Ovary (tissue), 3 donors: ENCODE data around the gene TESMIN.

ENCODE experiments used
- POLR2A ChIP-seq: fragments of 450-650 bp; IDR thresholded peaks from one replicate; pipeline ENCODE4 v1.6.1; 2017; ENCODE audit warnings: antibody characterized with exemption, mild to moderate bottlenecking, moderate library complexity
- TF ChIP-seq, protein P1 (sequence below), 3 donors: fragments of 450-650 bp in 2 of 3; fragments of 200-600 bp in 1 of 3; IDR thresholded peaks; one replicate each; pipeline versions ENCODE4 v1.5.1 to v1.8.0; 2016 to 2022; ENCODE audit warnings: antibody characterized with exemption in 3 of 3, mild to moderate bottlenecking in 1 of 3
- donor health status: DM: no; HTN: no; CAD: no.

- TF ChIP-seq, protein P1, sequence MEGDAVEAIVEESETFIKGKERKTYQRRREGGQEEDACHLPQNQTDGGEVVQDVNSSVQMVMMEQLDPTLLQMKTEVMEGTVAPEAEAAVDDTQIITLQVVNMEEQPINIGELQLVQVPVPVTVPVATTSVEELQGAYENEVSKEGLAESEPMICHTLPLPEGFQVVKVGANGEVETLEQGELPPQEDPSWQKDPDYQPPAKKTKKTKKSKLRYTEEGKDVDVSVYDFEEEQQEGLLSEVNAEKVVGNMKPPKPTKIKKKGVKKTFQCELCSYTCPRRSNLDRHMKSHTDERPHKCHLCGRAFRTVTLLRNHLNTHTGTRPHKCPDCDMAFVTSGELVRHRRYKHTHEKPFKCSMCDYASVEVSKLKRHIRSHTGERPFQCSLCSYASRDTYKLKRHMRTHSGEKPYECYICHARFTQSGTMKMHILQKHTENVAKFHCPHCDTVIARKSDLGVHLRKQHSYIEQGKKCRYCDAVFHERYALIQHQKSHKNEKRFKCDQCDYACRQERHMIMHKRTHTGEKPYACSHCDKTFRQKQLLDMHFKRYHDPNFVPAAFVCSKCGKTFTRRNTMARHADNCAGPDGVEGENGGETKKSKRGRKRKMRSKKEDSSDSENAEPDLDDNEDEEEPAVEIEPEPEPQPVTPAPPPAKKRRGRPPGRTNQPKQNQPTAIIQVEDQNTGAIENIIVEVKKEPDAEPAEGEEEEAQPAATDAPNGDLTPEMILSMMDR (IDR thresholded peaks at IDR 0.05) = no peak
- TF ChIP-seq POLR2A = no peak
Observed at GRCh38 chr11:68751004-68751325, 355 bp downstream of the TESMIN start.
